ENCODE data around the gene MYOZ3.

MYOZ3 gene

GRCh38 chr5:150627731-150628545 is 33.1 kb upstream of the MYOZ3 start:
- DNase-seq, result no peak

- DNase-seq, result no peak
Observed at GRCh38 chr5:150628936-150629485, 32.0 kb upstream of the MYOZ3 start.

GRCh38 chr5:150630016-150630415 is 31.0 kb upstream of the MYOZ3 start:
- DNase-seq, result no peak

GRCh38 chr5:150630461-150631325 is 30.4 kb upstream of the MYOZ3 start:
- no peak for DNase-seq

- no peak for DNase-seq
Observed at GRCh38 chr5:150631326-150631701, 29.7 kb upstream of the MYOZ3 start.

GRCh38 chr5:150632305-150633160 is 28.5 kb upstream of the MYOZ3 start:
- DNase-seq, result no peak

GRCh38 chr5:150633429-150633828 is 27.6 kb upstream of the MYOZ3 start:
- no peak for DNase-seq

- no peak for DNase-seq
Observed at GRCh38 chr5:150636391-150637244, 24.4 kb upstream of the MYOZ3 start.

GRCh38 chr5:150637245-150638052 is 23.6 kb upstream of the MYOZ3 start:
- no peak for DNase-seq

- DNase-seq, result no peak
Observed at GRCh38 chr5:150638053-150638444, 23.0 kb upstream of the MYOZ3 start.

- no peak for DNase-seq
Observed at GRCh38 chr5:150638488-150639376, 22.3 kb upstream of the MYOZ3 start.

- no peak for DNase-seq
Observed at GRCh38 chr5:150639377-150639692, 21.7 kb upstream of the MYOZ3 start.

GRCh38 chr5:150639751-150640150 is 21.3 kb upstream of the MYOZ3 start:
- DNase-seq, result no peak

- DNase-seq, result no peak
Observed at GRCh38 chr5:150640311-150641005, 20.6 kb upstream of the MYOZ3 start, which contains the start of gene SYNPO. SYNPO (plus strand) TSS chr5:150640660; CDS start chr5:150648276, 7,616 bp downstream.

GRCh38 chr5:150641006-150641570 is 20.0 kb upstream of the MYOZ3 start:
- DNase-seq, result no peak

GRCh38 chr5:150641824-150642566 is 19.1 kb upstream of the MYOZ3 start:
- no peak for DNase-seq

GRCh38 chr5:150642567-150642927 is 18.5 kb upstream of the MYOZ3 start:
- no peak for DNase-seq
